T-helper 17 cell (primary cell): ENCODE measurements around the gene SIGLEC14. TPM values are rescaled to one million over a fixed set of nuclear protein-coding genes. Genes with fewer than 3 reads are reported as not detected.
"Not testable (repeated sequence)": the region's sequence is repeated elsewhere in the genome, so short reads cannot be mapped to it uniquely, and the experiment has no call there.

Experiments used
- ATAC-seq: fragments of 150-1000 bp; cut with Tn5 transposase; 2 replicates; pipeline ENCODE4 v1.10.0; 2021; ENCODE audit warnings: mild to moderate bottlenecking, moderate library complexity
- DNase-seq, 3 donors: peaks; one replicate each; pipeline versions ENCODE4 v3.0.0 to v3.0.0-alpha.2; 2020 to 2021
- H3K9me3 ChIP-seq: one replicate; pipeline ENCODE4 v1.7.0; 2013; ENCODE audit warnings: low read length, mild to moderate bottlenecking; ENCODE audit not compliant: control insufficient read depth, poor library complexity, severe bottlenecking
- H3K27ac Mint-ChIP-seq: one replicate; pipeline ENCODE4 v1.8.0; 2022; ENCODE audit warnings: mild to moderate bottlenecking, moderate library complexity, mixed read lengths
- H3K27me3 Mint-ChIP-seq: one replicate; pipeline ENCODE4 v1.8.0; 2022; ENCODE audit warnings: mixed read lengths
- H3K36me3 Mint-ChIP-seq: one replicate; pipeline ENCODE4 v1.8.0; 2022; ENCODE audit warnings: low read depth, mixed read lengths
- H3K4me1 Mint-ChIP-seq: one replicate; pipeline ENCODE4 v1.8.0; 2022; ENCODE audit warnings: mild to moderate bottlenecking, mixed read lengths
- H3K4me3 Mint-ChIP-seq: one replicate; pipeline ENCODE4 v1.8.0; 2022; ENCODE audit warnings: mild to moderate bottlenecking, moderate library complexity, mixed read lengths
- total RNA-seq, 4 donors: library from RNA in 2 of 4; stranded (reverse) in 2 of 4; gene quantifications; one replicate each; pipeline ENCODE4 v1.2.3 and lab custom pipeline; 2022 to 2026

SIGLEC14 gene, protein sequence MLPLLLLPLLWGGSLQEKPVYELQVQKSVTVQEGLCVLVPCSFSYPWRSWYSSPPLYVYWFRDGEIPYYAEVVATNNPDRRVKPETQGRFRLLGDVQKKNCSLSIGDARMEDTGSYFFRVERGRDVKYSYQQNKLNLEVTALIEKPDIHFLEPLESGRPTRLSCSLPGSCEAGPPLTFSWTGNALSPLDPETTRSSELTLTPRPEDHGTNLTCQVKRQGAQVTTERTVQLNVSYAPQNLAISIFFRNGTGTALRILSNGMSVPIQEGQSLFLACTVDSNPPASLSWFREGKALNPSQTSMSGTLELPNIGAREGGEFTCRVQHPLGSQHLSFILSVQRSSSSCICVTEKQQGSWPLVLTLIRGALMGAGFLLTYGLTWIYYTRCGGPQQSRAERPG
- 1 to 10 TPM in 1 of 2 donors, under 1 TPM in 1; 0.86 to 3.3 TPM for total RNA-seq
- total RNA-seq (lab: John Stamatoyannopoulos, UW), result 0 to 0.08 reads per million in 2 donors

DNA sequence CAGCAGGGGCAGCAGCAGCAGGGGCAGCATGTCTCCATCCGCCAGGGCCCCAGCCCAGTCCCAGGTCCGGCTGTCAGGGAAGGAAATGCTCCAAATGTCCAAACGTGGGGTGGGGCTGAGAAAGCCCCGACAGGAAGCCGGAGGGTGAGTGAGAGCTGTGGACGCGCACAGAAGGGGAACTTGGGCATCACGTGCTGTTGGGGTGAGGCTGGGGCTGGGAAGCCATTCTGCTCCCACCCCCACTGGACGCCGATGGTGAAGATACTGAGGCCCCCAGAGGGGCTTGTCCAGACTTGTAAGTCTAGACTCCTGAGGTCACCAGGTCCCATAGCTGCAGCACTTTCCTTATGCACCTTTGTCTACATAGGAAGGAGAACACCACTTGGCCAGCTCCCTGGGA lies at the start of gene SIGLEC14:
SIGLEC14 (minus strand) TSS at position 96 of the 400 bp plus-strand sequence; CDS start at position 30, 66 bp downstream.
- not testable (repeated sequence) for H3K4me1 Mint-ChIP-seq, H3K27ac Mint-ChIP-seq, DNase-seq, H3K36me3 Mint-ChIP-seq, H3K9me3 ChIP-seq
- ATAC-seq, result peak; percentile 54
- Mint-ChIP-seq H3K4me3 (peak within 1 kb of the TSS; percentile 19), H3K27me3 (peaks cover 57% of the 10 kb centered on the region)

DNA sequence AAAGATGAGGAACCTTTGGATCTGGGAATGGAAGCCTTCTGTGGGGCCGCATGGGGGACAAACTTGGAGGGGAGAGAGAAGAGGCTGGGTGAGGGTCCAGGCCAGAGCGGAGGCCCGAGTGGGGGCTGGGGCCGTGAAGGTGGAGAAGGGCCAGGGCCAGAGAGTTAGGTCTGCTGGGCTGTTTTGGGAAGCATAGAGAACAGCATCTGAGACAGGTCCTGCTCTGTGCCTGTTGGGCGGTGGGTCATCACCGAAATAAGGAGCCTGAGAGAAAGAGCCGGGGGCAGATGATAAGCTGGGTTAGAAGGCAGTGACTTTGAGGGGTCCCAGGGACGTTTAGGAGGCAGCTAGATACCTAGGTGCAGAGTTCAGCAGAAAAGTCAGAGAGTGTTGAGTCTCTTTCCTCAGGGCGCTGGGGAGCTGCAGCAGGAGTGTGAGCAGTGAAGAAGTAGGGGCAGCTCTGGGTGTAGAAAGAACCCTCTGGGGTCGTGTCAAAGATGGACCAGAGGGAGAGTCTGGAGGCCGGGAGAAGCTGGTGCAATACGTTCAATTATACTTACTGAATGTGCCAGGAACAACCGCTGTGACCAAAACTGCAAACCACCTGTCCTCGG lies 49.2 kb upstream of the SIGLEC14 start:
- H3K4me3 Mint-ChIP-seq, result no peak overlapping the region
- H3K9me3 ChIP-seq, result no peaks in the 10 kb centered on the region
- ATAC-seq (no peak), DNase-seq (no peak)
- H3K27ac Mint-ChIP-seq, result no peak overlapping the region
- peaks cover 10% of the 10 kb centered on the region for H3K36me3 Mint-ChIP-seq
- H3K4me1 Mint-ChIP-seq, result peaks cover 25% of the 10 kb centered on the region
- H3K27me3 Mint-ChIP-seq, result no peaks in the 10 kb centered on the region

DNA sequence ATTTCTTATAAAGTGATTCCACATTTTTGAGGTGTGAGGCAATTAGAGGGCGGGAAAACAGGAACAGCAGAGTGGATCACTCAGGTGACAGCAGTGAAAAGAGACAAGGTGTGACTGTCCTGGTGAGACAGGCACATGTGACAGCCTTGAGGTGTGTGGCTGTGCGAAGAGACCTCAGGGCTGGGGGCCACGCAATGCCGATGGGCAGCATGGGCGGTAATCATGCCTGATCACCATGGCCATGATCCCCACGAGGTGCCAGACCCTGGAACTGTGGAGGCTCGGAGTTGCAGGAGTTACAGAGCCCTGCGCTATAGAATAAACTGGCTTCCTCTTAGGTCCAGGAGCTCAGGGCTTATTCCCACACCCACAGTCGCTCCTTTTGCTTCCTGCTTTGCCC lies 48.5 kb upstream of the SIGLEC14 start:
- H3K27me3 Mint-ChIP-seq, result no peaks in the 10 kb centered on the region
- no peak overlapping the region for H3K4me3 Mint-ChIP-seq
- ATAC-seq, result no peak
- H3K27ac Mint-ChIP-seq, result peak overlapping the region; percentile 96
- no peaks in the 10 kb centered on the region for H3K9me3 ChIP-seq
- peaks cover 29% of the 10 kb centered on the region for H3K4me1 Mint-ChIP-seq
- peaks cover 10% of the 10 kb centered on the region for H3K36me3 Mint-ChIP-seq
- DNase-seq, result no peak

DNA sequence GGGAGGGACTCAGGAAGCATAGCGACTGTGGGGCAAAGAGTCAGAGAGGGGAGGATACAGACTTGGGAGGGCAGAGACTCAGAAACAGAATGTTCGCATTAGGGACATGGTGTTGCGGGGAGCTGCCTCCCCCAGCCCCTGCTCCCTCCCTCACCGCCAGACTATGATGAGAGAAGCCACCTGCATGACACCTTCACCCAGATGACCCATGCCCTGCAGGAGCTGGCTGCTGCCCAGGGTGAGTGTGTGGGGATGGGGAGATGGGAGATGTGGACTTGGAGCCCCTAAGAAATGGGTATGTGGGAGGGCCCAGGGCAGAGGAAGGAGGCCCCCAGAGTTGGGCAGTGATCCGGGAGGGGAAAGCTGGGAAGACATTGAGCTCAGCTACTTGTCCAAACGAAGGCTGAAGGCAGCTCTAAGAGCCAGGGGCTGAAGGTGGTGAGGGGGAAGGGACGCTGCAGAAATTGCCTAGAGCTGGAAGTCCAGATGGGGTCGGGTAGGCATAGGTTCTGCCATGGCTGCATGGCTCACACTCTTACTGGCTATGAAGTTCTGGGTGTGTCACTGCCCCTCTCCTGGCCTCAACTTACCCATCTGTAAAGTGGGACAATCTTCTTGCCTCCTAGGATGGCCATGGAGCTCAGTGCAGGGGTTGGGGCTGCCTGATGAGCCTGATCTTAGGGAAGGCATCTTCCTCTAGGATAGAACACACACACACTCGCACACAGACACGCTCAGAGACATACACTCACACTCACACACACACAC lies 47.9 kb upstream of the SIGLEC14 start:
- H3K27ac Mint-ChIP-seq, result peak overlapping the region; percentile 96
- H3K4me1 Mint-ChIP-seq, result peaks cover 30% of the 10 kb centered on the region
- ATAC-seq (no peak), DNase-seq (no peak)
- H3K4me3 Mint-ChIP-seq, result no peak overlapping the region
- no peaks in the 10 kb centered on the region for H3K27me3 Mint-ChIP-seq
- H3K9me3 ChIP-seq, result no peaks in the 10 kb centered on the region
- peaks cover 10% of the 10 kb centered on the region for H3K36me3 Mint-ChIP-seq

DNA sequence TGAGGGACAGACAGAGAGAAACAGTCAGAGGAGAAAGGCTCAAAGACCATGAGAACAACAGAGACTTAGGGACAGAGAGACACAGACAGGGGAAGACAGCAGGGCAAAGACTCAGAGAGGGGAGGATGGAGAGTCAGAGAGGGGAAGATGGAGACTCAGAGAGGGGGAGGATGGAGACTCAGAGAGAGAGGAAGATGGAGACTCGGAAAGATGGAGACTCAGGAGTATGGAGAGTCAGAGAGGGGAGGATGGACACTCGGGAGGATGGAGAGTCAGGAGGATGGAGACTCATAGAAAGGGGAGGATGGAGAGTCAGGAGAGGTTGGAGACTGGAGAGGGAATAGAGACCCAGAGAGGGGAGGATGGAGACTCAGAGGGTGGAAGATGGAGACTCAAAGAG lies 47.2 kb upstream of the SIGLEC14 start:
- H3K9me3 ChIP-seq, result no peaks in the 10 kb centered on the region
- H3K4me3 Mint-ChIP-seq, result no peak overlapping the region
- peaks cover 10% of the 10 kb centered on the region for H3K36me3 Mint-ChIP-seq
- H3K27me3 Mint-ChIP-seq, result no peaks in the 10 kb centered on the region
- DNase-seq (no peak), ATAC-seq (no peak)
- H3K4me1 Mint-ChIP-seq, result peaks cover 31% of the 10 kb centered on the region
- peak overlapping the region; percentile 96 for H3K27ac Mint-ChIP-seq

DNA sequence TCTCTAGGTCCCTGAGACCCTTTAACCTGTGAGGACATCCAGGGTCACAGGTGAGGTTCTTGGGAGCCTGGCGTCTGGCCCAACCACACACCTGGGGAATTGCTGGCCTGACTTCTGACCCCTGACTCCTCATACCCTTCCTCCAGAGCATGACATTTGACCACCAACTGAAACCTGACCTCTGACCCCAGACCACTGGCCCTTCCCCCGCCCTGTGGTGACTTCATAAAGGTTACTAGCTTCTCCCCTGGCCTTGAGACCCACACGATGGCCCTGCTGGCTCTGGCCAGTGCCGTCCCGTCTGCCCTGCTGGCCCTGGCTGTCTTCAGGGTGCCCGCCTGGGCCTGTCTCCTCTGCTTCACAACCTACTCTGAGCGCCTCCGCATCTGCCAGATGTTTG lies 46.6 kb upstream of the SIGLEC14 start, which contains the start of gene SPACA6:
SPACA6 (plus strand) TSS at position 71 of the 400 bp plus-strand sequence; CDS start at position 268, 197 bp downstream.
- Mint-ChIP-seq H3K4me1 (peaks cover 35% of the 10 kb centered on the region), H3K36me3 (peaks cover 14% of the 10 kb centered on the region), H3K4me3 (peak within 1 kb of the TSS; percentile 68), H3K27me3 (no peaks in the 10 kb centered on the region), H3K27ac (peak within 1 kb of the TSS; percentile 96)
- H3K9me3 ChIP-seq, result no peaks in the 10 kb centered on the region
- DNase-seq (no peak), ATAC-seq (no peak)

DNA sequence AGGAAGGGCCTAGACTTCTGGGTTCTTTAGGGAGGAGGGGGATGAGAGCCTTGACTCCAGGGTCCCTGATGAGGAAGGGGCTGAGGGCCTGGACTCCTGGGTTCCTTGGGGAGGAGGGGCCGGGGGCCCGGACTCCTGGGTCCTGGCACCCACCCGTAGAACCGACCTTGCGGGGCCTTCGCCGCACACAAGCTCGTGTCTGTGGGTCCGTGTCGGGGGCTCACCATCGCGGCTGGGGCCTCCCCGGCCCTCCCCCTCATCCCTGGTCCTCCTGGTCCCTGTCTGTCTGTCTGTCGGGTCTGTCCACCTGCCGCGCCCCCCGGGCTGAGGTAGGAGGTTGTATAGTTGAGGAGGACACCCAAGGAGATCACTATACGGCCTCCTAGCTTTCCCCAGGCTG lies 45.8 kb upstream of the SIGLEC14 start:
- no peaks in the 10 kb centered on the region for H3K9me3 ChIP-seq
- DNase-seq, result no peak
- Mint-ChIP-seq H3K27me3 (no peaks in the 10 kb centered on the region), H3K4me3 (no peak overlapping the region), H3K27ac (peak overlapping the region; percentile 96), H3K4me1 (peaks cover 41% of the 10 kb centered on the region), H3K36me3 (peaks cover 14% of the 10 kb centered on the region)
- ATAC-seq, result no peak

DNA sequence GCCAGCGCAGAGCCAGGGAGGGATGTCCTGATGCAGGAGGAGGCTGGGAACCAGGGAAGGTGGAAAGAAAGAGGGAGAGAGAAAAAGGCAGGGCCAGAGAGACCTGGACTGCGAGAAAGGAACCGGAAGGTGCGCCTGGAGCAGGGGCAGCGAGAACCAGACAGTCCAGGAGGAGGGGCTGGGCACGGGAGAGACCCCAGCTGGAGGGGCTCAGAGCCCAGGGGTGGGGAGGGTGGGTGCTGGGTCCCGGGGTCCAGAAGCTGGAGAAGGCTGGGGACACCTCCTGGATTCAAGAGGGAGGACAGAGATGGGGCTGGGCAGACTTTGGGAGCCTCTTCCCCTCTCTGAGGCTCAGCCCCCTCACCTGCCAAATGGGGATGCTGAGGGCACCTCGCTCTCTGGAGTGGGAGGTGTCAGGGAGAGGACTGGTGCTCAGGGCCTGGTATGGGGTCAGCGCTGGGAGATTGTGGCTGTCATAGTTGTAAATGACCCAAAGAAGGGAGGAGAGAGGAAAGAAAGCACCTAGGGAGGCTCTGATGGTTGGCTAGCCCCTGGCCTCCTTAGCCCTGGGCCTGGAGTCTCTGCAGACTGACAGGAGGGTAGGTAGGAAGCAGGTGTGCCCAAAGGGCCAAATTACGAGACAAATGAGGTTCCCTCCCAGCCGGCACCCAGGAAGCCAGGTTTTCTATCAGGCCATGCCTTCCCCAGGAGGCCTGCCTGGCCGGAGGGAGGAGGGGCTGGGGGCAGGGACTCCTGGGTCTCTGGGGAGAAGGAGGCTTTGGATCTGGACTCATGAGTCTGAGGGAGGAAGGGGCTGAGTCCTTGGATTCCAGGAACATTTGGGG lies 45.2 kb upstream of the SIGLEC14 start:
- peak overlapping the region; percentile 96 for H3K4me3 Mint-ChIP-seq
- H3K9me3 ChIP-seq, result no peaks in the 10 kb centered on the region
- ATAC-seq, result no peak
- H3K27me3 Mint-ChIP-seq, result no peaks in the 10 kb centered on the region
- H3K27ac Mint-ChIP-seq, result peak overlapping the region; percentile 96
- peaks cover 41% of the 10 kb centered on the region for H3K4me1 Mint-ChIP-seq
- peaks cover 14% of the 10 kb centered on the region for H3K36me3 Mint-ChIP-seq
- DNase-seq, result no peak

DNA sequence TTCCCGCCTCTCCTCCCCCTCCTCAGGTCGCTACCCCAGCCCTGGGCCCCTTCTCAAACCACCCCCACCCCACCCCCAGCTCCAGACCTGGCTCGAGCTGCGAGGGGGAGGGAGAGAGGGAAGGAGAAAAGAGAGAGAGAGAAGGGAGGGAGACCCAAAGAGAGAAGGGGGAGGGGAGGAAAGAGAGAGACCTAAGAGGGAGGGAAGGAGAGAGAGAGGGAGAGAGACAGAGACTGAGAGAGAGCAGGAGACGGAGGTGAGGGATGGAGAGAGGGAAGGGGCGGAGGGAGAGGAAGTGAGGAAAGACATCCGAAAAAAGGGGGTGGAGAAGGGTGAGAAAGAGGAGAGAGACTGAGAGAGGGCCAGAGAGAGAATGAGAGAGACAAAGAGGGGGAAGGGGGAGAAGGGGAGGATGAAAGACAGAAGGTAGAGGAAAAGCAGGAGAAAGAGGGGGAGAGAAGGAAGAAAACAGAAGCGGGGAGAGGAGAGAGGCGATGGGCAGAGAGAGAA lies 44.5 kb upstream of the SIGLEC14 start:
- ATAC-seq (no peak), DNase-seq (no peak)
- Mint-ChIP-seq H3K4me1 (peaks cover 41% of the 10 kb centered on the region), H3K4me3 (peak overlapping the region; percentile 96), H3K27ac (peak overlapping the region; percentile 96), H3K27me3 (no peaks in the 10 kb centered on the region), H3K36me3 (peaks cover 14% of the 10 kb centered on the region)
- no peaks in the 10 kb centered on the region for H3K9me3 ChIP-seq

DNA sequence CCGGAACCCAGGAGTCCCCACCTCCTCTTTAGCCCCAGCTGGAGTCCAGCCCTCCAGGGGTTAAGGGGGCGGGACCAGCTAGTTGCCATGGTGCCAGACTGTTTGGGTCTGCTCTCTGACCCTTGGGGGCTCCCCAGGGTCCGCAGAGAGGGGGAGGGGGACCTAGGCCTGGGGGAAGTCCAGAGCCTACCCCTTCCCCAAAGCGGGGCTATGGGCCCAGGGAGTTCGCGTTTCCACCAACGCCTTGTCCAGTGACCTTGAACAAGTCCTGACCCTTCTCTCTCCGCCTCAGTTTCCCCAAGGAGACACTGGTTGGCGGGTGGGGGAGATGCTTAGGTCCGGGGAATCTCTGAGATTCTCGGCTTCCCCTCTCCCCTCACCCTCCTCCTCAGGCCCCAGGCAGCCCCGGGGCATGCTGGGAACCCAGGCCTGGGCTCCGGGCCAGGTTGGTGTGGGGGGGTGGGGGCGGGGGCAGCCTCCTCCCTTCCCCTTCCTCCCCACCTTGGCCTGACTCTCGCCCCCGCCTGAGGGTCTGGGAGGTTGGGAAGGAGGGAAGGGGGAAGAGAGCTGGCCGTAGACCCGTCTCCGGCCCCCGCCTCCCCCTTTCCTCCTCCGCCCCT lies 43.9 kb upstream of the SIGLEC14 start:
- Mint-ChIP-seq H3K4me1 (peaks cover 41% of the 10 kb centered on the region), H3K27ac (peak overlapping the region; percentile 96), H3K36me3 (peaks cover 14% of the 10 kb centered on the region), H3K27me3 (no peaks in the 10 kb centered on the region), H3K4me3 (peak overlapping the region; percentile 96)
- ATAC-seq (peak; percentile 92), DNase-seq (peak; percentile 55 to 77 (median 72))
- no peaks in the 10 kb centered on the region for H3K9me3 ChIP-seq

DNA sequence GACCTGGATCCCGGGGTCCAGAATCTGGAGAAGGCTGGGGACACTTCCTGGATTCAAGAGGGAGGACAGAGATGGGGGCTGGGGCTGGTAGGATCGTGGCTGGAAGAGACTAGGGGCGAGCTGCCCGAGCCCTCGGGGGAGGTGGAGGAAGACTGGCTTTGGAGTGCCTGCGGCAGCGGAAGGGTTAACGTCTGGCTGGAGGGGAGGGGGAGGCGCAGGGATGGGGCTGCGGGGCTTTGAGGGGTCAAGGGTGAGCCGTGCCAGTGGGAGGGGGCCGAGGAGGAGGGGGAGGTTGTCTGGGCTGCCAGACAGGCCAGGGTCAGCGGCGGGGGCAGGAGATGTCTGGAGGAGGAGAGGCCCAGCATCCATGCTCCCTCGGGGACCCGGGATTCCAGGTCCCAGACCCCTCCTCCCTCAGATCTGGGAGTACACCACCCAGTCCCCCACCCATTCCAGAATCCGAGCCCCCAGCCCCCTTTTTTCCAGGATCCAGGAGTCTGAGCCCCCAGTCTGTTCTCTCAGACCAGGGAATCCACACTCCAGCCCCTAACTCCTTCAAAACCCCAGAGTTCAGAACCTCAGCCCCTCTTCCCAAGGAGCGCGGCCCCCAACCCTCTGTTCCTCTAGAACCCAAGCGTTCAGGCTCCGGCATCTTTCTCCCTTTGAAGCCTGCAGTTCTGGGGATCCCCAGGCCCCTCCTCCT lies 43.3 kb upstream of the SIGLEC14 start:
- ATAC-seq (no peak), DNase-seq (no peak)
- no peaks in the 10 kb centered on the region for H3K27me3 Mint-ChIP-seq
- peak overlapping the region; percentile 96 for H3K4me3 Mint-ChIP-seq
- H3K36me3 Mint-ChIP-seq, result peaks cover 14% of the 10 kb centered on the region
- H3K27ac Mint-ChIP-seq, result peak overlapping the region; percentile 96
- H3K4me1 Mint-ChIP-seq, result peaks cover 41% of the 10 kb centered on the region
- no peaks in the 10 kb centered on the region for H3K9me3 ChIP-seq
